Psoas muscle (tissue), 8 donors: ENCODE results near the gene SNRNP35. TPM values are rescaled to one million over a fixed set of nuclear protein-coding genes. Genes with fewer than 3 reads are reported as not detected.
"Not testable (repeated sequence)": the region's sequence is repeated elsewhere in the genome, so short reads cannot be mapped to it uniquely, and the experiment has no call there.

Source experiments
- ATAC-seq, 4 donors: fragments of 200-7000 bp; cut with Tn5 transposase; one replicate each; pipeline ENCODE4 v1.9.1; 2020; ENCODE audit warnings: moderate library complexity in 3 of 4, mild to moderate bottlenecking in 2 of 4
- DNase-seq, 2 donors: peaks; one replicate each; pipeline ENCODE4 v3.0.0-alpha.2; 2020
- H3K27ac ChIP-seq: fragments of 200-600 bp; one replicate; pipeline ENCODE4 v1.8.0; 2022
- H3K27me3 ChIP-seq, 3 donors: fragments of 200-600 bp in 1 of 3; one replicate each; pipeline versions ENCODE4 v1.6.1 to v1.8.0; 2013 to 2022; ENCODE audit warnings: low read length in 2 of 3, mild to moderate bottlenecking in 2 of 3, moderate library complexity in 1 of 3; ENCODE audit not compliant: insufficient read depth in 3 of 3
- H3K36me3 ChIP-seq, 2 donors: fragments of 200-600 bp in 1 of 2; one replicate each; pipeline versions ENCODE4 v1.6.1 to v1.8.0; 2013 to 2022; ENCODE audit warnings: low read depth in 1 of 2, mild to moderate bottlenecking in 1 of 2, moderate library complexity in 1 of 2; ENCODE audit not compliant: insufficient read depth in 1 of 2
- H3K4me1 ChIP-seq: fragments of 200-600 bp; one replicate; pipeline ENCODE4 v1.8.0; 2022
- H3K4me3 ChIP-seq: fragments of 200-600 bp; one replicate; pipeline ENCODE4 v1.8.0; 2022; ENCODE audit warnings: mild to moderate bottlenecking
- H3K9me3 ChIP-seq: fragments of 200-600 bp; one replicate; pipeline ENCODE4 v1.8.0; 2022
- CTCF ChIP-seq: fragments of 200-600 bp; IDR thresholded peaks from one replicate; pipeline ENCODE4 v1.8.0; 2022; ENCODE audit warnings: antibody characterized with exemption
- WGBS, 3 donors: extraction: QIAGEN DNeasy Blood & Tissue Kit; methylation state at CpG; one replicate each; pipeline versions ENCODE4 v1.1.6 to v1.1.7; 2013; 5-methylcytosine and 5-hydroxymethylcytosine counted together
- intact Hi-C, 2 donors: fragments of 100-400 bp; cut with DNase I; formaldehyde crosslinking; loops; one replicate each; pipeline versions ENCODE4 v1.11.0 to v1.14.2; 2022
- polyA plus RNA-seq, 3 donors: library from polyadenylated mRNA; stranded (reverse); fragments of 200-250 nt; gene quantifications; one replicate each; pipeline ENCODE4 v1.2.3, GENCODE V29; 2013
- total RNA-seq, 4 donors: library from RNA; stranded (reverse); fragmentation: NEBNext Ultra II Directional in 2 of 4; extraction: Animal tissue kit (Norgen Biotek cat#: 25700) in 2 of 4; gene quantifications; one replicate each; pipeline versions ENCODE4 v1.2.1 to v1.2.4, GENCODE V29; 2021 to 2023
- donor health status: healthy with polysubstance abuse.
- donor health status: DM: no; HTN: no; CAD: no; lungs with moderate emphysema.
- donor health status: Bipolar disorder and iron deficiency.
- donor health status: healthy.
- donor health status: DM: yes; HTN: yes; CAD: no.
- donor health status: DM: no; HTN: no; CAD: no.
- donor health status: DM: no; HTN: no; CAD: no.
- donor health status: DM: yes; HTN: yes; CAD: no.

The SNRNP35 gene
- total and polyA plus RNA-seq, 7 donors = 19.8 to 44.0 (median 31.7) TPM

- Histone ChIP-seq H3K27me3 (no peaks in the 10 kb centered on the region), H3K9me3 (no peaks in the 10 kb centered on the region), H3K27ac (peak overlapping the region; percentile 9), H3K36me3 (peaks cover 0 to 17% of the 10 kb centered on the region in 2 donors), H3K4me1 (peaks cover 24% of the 10 kb centered on the region), H3K4me3 (no peak overlapping the region)
- DNase-seq (no peak), ATAC-seq (no peak)
- TF ChIP-seq CTCF = no peak
- 79 to 88% (median 86%) methylated on average over 5 of the region's 5 CpGs for WGBS, 3 donors
- intact Hi-C loops = no loop called here
Observed at GRCh38 chr12:123490089-123490488, 32.1 kb downstream of the SNRNP35 start.

- peaks cover 0 to 13% of the 10 kb centered on the region in 2 donors for H3K36me3 ChIP-seq
- 87 to 90% (median 87%) methylated on average over 11 of the region's 11 CpGs for WGBS, 3 donors
- no peak for ATAC-seq
Observed at GRCh38 chr12:123491056-123491455, 33.1 kb downstream of the SNRNP35 start.

GRCh38 chr12:123491481-123491880, 33.5 kb downstream of the SNRNP35 start:
- no peak for DNase-seq
- ATAC-seq = no peak
- Histone ChIP-seq H3K4me3 (no peak overlapping the region), H3K27ac (peak overlapping the region; percentile 88), H3K27me3 (no peaks in the 10 kb centered on the region), H3K36me3 (peaks cover 0 to 17% of the 10 kb centered on the region in 2 donors), H3K9me3 (no peaks in the 10 kb centered on the region), H3K4me1 (peaks cover 24% of the 10 kb centered on the region)
- no peak for TF ChIP-seq CTCF
- intact Hi-C loops = no loop called here
- WGBS, 3 donors = 90 to 93% (median 91%) methylated on average over 13 of the region's 13 CpGs

More at GRCh38 chr12:123491056-123491455, 33.1 kb downstream of the SNRNP35 start:
- Histone ChIP-seq H3K27ac (peak overlapping the region; percentile 88), H3K4me1 (peaks cover 24% of the 10 kb centered on the region), H3K4me3 (no peak overlapping the region), H3K9me3 (no peaks in the 10 kb centered on the region), H3K27me3 (no peaks in the 10 kb centered on the region)
- intact Hi-C loops = no loop called here
- no peak for TF ChIP-seq CTCF
- DNase-seq = no peak

- ATAC-seq = peak; percentile 65 to 81 (median 77)
- intact Hi-C loops, H3K27me3 ChIP-seq, H3K4me3 ChIP-seq, H3K9me3 ChIP-seq: not testable (repeated sequence)
- H3K4me1 ChIP-seq = peaks cover 24% of the 10 kb centered on the region
- WGBS, 3 donors = 36 to 59% (median 40%) methylated on average over 6 to 7 of the region's 7 CpGs
- peak; percentile 36 to 62 for DNase-seq
- H3K36me3 ChIP-seq = peaks cover 0 to 20% of the 10 kb centered on the region in 2 donors
- H3K27ac ChIP-seq = peak overlapping the region; percentile 88
Observed at GRCh38 chr12:123492339-123493039, 34.5 kb downstream of the SNRNP35 start.

GRCh38 chr12:123494124-123494851, 36.3 kb downstream of the SNRNP35 start:
- peaks cover 4 to 35% of the 10 kb centered on the region in 2 donors for H3K36me3 ChIP-seq
- H3K27ac ChIP-seq = peak overlapping the region; percentile 87
- H3K4me3 ChIP-seq = peak overlapping the region; percentile 42
- ATAC-seq (peak; percentile 80 to 87 (median 84)), DNase-seq (peak; percentile 69 to 90)
- H3K4me1 ChIP-seq = peaks cover 24% of the 10 kb centered on the region
- no peak for TF ChIP-seq CTCF
- H3K27me3 ChIP-seq = no peaks in the 10 kb centered on the region
- intact Hi-C loops = no loop called here
- H3K9me3 ChIP-seq = no peaks in the 10 kb centered on the region
- WGBS, 3 donors = 40 to 53% (median 44%) methylated on average over 18 of the region's 18 CpGs
